ENCODE data around the gene CTTNBP2.

- TF ChIP-seq, protein P1, sequence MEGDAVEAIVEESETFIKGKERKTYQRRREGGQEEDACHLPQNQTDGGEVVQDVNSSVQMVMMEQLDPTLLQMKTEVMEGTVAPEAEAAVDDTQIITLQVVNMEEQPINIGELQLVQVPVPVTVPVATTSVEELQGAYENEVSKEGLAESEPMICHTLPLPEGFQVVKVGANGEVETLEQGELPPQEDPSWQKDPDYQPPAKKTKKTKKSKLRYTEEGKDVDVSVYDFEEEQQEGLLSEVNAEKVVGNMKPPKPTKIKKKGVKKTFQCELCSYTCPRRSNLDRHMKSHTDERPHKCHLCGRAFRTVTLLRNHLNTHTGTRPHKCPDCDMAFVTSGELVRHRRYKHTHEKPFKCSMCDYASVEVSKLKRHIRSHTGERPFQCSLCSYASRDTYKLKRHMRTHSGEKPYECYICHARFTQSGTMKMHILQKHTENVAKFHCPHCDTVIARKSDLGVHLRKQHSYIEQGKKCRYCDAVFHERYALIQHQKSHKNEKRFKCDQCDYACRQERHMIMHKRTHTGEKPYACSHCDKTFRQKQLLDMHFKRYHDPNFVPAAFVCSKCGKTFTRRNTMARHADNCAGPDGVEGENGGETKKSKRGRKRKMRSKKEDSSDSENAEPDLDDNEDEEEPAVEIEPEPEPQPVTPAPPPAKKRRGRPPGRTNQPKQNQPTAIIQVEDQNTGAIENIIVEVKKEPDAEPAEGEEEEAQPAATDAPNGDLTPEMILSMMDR (IDR thresholded peaks at IDR 0.05): no peak
- TF ChIP-seq EZH2 (IDR thresholded peaks at IDR 0.05; ENCODE audit: borderline replicate concordance, insufficient read depth, low read depth, low read length, poor library complexity, severe bottlenecking): no peak
Observed at GRCh38 chr7:117829450-117830117, 43.7 kb downstream of the CTTNBP2 start.
